ENCODE results near the gene MYO1G. TPM values are rescaled to one million over a fixed set of nuclear protein-coding genes. Genes with fewer than 3 reads are reported as not detected.

The MYO1G gene
- polyA plus RNA-seq, 1 of the 3 experiments (the other 2 are of a cell fraction): 0.05 TPM

DNA sequence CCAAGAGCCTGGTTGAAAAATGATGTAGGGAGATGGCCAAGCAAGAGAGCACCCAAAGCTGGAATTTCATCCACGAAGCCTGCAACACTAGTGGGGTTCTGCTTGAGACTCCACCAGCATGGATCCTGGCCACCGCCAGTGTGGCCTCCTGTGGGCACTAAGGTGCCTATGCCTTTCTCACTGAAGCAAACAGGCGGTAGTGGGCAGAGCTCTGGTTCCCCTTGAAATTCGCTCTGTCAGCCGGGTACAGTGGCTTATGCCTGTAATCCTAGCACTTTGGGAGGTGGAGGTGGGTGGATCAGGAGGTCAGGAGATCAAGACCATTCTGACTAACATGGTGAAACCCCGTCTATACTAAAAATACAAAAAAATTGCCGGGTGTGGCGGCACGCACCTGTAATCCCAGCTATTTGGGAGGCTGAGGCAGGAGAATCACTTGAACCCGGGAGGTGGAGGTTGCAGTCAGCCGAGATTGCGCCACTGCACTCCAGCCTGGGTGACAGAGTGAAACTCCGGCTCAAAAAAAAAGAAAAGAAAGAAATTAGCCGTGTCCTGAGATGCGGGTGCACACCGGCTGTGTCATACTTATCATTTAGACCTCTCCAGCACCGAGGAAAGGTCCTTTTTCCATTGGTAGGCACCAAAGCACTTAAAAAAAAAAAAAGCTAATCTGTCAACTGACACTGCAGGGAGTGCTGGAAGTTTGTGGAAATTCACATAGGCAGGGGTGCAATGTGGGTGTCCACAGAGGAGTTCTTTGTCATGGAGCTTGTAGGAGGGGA is 49.5 kb upstream of the MYO1G start:
- Histone ChIP-seq H3K27me3 (ENCODE audit: insufficient read depth) (no peaks in the 10 kb centered on the region), H3K27ac (ENCODE audit: low read depth in 2 of 2, low read length in 1 of 2) (no peak overlapping the region), H3K36me3 (replicated peaks in 1 of 2; ENCODE audit: control insufficient read depth in 1 of 2, insufficient read depth in 2 of 2, low read length in 1 of 2) (peaks cover 15 to 18% of the 10 kb centered on the region in 2 experiments), H2AFZ (ENCODE audit: low read depth) (no peak overlapping the region), H3K79me2 (ENCODE audit: insufficient read depth) (peaks cover 95% of the 10 kb centered on the region), H3K9me2 (no peaks in the 10 kb centered on the region), H3F3A (replicated peaks; ENCODE audit: insufficient read depth) (no peaks in the 10 kb centered on the region), H4K20me1 (ENCODE audit: insufficient read depth) (peaks cover 33% of the 10 kb centered on the region), H3K9ac (no peak overlapping the region), H3K9me3 (0 out of 2 replicates have a peak, but pooled peaks cover 7% of the 10 kb centered on the region), H3K4me2 (no peak overlapping the region), H3K4me1 (ENCODE audit: control insufficient read depth in 1 of 2, insufficient read depth in 2 of 2, low read depth in 1 of 2, low read length in 1 of 2) (peaks cover 4% of the 10 kb centered on the region in 2 experiments; a peak in 3 of 4 replicates), H3K4me3 (ENCODE audit: low read depth in 2 of 2, low read length in 1 of 2) (no peak overlapping the region)
- POLR2A ChIA-PET: interaction anchor here (1.1 kb wide), 1 partner anchor 45 kb away, joined by 3 read pairs; no protein-coding TSS in a partner anchor
- DNase-seq: no peak
- CTCF ChIA-PET: interaction anchor here (0.7 to 1.5 kb wide), 2 partner anchors 55 to 108 kb away, joined by 3 to 6 read pairs; no protein-coding TSS in a partner anchor
- TF ChIP-seq ZBTB33 (IDR thresholded peaks at IDR 0.05; ENCODE audit: borderline replicate concordance, low read depth) (no peak), POLR2AphosphoS5 (IDR thresholded peaks at IDR 0.05; ENCODE audit: low read depth, low read length) (no peak)
- 95% methylated on average over 17 of the region's 17 CpGs for WGBS (ENCODE audit: low lambda C conversion rate)

DNA sequence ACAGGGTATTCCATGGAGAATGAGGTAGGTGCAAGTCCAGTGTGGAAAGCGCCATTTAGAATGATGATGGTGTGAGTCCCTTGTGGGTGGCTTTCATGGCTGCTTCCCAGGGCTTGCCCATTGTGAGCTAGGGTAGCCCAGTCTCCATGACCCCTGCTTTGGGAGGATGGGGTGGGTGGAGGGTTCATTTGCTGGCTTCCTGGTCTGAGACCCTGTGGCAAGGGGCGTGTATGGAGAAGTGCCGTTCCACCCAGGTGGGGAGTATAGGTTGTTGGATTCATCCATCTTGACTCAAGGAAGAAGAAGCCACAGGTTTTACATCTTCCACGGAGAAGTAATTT is 48.9 kb upstream of the MYO1G start:
- H3K79me2 ChIP-seq (ENCODE audit: insufficient read depth): peaks cover 100% of the 10 kb centered on the region
- H3K36me3 ChIP-seq (replicated peaks in 1 of 2; ENCODE audit: control insufficient read depth in 1 of 2, insufficient read depth in 2 of 2, low read length in 1 of 2): peaks cover 15 to 20% of the 10 kb centered on the region in 2 experiments
- 0 out of 2 replicates have a peak, but pooled peaks cover 7% of the 10 kb centered on the region for H3K9me3 ChIP-seq
- no peaks in the 10 kb centered on the region for H3K27me3 ChIP-seq (ENCODE audit: insufficient read depth)
- no peak overlapping the region for H3K4me3 ChIP-seq (ENCODE audit: low read depth in 2 of 2, low read length in 1 of 2)
- H3K27ac ChIP-seq (ENCODE audit: low read depth in 2 of 2, low read length in 1 of 2): no peak overlapping the region
- H3K4me1 ChIP-seq (ENCODE audit: control insufficient read depth in 1 of 2, insufficient read depth in 2 of 2, low read depth in 1 of 2, low read length in 1 of 2): no peaks in the 10 kb centered on the region; a peak in 2 of 4 replicates
- no peak for DNase-seq
- no peak overlapping the region for H3K4me2 ChIP-seq
- no peaks in the 10 kb centered on the region for H3F3A ChIP-seq (replicated peaks; ENCODE audit: insufficient read depth)
- H2AFZ ChIP-seq (ENCODE audit: low read depth): no peak overlapping the region
- WGBS (ENCODE audit: low lambda C conversion rate): 100% methylated on average over 4 of the region's 4 CpGs
- no peak overlapping the region for H3K9ac ChIP-seq
- TF ChIP-seq GATA2 (CRISPR knock-in tag; IDR thresholded peaks at IDR 0.05): no peak
- TF ChIP-seq PBX3 (IDR thresholded peaks at IDR 0.05): no peak
- no peak for TF ChIP-seq TAF1 (IDR thresholded peaks at IDR 0.05; ENCODE audit: borderline replicate concordance, low read depth, low read length)
- TF ChIP-seq RCOR1 (IDR thresholded peaks at IDR 0.05; ENCODE audit: low read length): no peak
- no peak for TF ChIP-seq RAD21 (IDR thresholded peaks at IDR 0.05; ENCODE audit: low read length)
- TF ChIP-seq NFIC (IDR thresholded peaks at IDR 0.05; ENCODE audit: borderline replicate concordance): no peak
- TF ChIP-seq, protein P1, sequence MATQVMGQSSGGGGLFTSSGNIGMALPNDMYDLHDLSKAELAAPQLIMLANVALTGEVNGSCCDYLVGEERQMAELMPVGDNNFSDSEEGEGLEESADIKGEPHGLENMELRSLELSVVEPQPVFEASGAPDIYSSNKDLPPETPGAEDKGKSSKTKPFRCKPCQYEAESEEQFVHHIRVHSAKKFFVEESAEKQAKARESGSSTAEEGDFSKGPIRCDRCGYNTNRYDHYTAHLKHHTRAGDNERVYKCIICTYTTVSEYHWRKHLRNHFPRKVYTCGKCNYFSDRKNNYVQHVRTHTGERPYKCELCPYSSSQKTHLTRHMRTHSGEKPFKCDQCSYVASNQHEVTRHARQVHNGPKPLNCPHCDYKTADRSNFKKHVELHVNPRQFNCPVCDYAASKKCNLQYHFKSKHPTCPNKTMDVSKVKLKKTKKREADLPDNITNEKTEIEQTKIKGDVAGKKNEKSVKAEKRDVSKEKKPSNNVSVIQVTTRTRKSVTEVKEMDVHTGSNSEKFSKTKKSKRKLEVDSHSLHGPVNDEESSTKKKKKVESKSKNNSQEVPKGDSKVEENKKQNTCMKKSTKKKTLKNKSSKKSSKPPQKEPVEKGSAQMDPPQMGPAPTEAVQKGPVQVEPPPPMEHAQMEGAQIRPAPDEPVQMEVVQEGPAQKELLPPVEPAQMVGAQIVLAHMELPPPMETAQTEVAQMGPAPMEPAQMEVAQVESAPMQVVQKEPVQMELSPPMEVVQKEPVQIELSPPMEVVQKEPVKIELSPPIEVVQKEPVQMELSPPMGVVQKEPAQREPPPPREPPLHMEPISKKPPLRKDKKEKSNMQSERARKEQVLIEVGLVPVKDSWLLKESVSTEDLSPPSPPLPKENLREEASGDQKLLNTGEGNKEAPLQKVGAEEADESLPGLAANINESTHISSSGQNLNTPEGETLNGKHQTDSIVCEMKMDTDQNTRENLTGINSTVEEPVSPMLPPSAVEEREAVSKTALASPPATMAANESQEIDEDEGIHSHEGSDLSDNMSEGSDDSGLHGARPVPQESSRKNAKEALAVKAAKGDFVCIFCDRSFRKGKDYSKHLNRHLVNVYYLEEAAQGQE (IDR thresholded peaks at IDR 0.05; ENCODE audit: low read depth, low read length): no peak
- TF ChIP-seq FOSL2 (IDR thresholded peaks at IDR 0.05; ENCODE audit: borderline replicate concordance, low read depth): no peak
- TF ChIP-seq FOXM1 (IDR thresholded peaks at IDR 0.05; ENCODE audit: low read depth): no peak
- no peaks in the 10 kb centered on the region for H3K9me2 ChIP-seq
- H4K20me1 ChIP-seq (ENCODE audit: insufficient read depth): peaks cover 32% of the 10 kb centered on the region
- ChIA-PET CTCF (interaction anchor here (1.2 kb wide), 1 partner anchor 108 kb away, joined by 3 read pairs; no protein-coding TSS in a partner anchor), POLR2A (interaction anchor here (1.1 kb wide), 1 partner anchor 45 kb away, joined by 3 read pairs; no protein-coding TSS in a partner anchor)
